Measurements from ENCODE around the gene ASF1B. TPM values are rescaled to one million over a fixed set of nuclear protein-coding genes. Genes with fewer than 3 reads are reported as not detected.

Gene ASF1B
- total and polyA plus RNA-seq, 2 donors (not counting 1 experiment from before 2014, with no cell fraction given), result 2.6 to 6.5 TPM

DNA sequence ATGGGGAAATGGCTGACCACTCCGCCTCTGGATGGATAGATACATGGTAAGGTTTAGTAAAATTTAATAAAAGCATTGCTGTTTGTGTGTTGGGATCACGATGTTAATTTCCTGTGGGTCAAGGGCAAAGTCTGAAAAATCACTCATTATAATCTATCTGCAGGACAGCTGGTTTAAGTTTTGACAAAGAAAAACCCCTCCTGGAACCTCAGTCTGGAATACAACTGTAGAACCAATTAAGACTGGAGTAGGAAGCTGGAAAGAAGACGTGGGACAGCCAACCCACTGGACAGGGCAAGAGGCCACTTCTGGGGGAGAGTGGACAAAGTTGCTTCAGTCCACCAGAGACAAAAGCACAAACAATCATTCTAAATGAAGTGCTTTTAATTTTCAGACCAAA lies 17.2 kb downstream of the ASF1B start:
- TF ChIP-seq, protein P1, sequence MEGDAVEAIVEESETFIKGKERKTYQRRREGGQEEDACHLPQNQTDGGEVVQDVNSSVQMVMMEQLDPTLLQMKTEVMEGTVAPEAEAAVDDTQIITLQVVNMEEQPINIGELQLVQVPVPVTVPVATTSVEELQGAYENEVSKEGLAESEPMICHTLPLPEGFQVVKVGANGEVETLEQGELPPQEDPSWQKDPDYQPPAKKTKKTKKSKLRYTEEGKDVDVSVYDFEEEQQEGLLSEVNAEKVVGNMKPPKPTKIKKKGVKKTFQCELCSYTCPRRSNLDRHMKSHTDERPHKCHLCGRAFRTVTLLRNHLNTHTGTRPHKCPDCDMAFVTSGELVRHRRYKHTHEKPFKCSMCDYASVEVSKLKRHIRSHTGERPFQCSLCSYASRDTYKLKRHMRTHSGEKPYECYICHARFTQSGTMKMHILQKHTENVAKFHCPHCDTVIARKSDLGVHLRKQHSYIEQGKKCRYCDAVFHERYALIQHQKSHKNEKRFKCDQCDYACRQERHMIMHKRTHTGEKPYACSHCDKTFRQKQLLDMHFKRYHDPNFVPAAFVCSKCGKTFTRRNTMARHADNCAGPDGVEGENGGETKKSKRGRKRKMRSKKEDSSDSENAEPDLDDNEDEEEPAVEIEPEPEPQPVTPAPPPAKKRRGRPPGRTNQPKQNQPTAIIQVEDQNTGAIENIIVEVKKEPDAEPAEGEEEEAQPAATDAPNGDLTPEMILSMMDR (conservative IDR thresholded peaks at IDR 0.05 in 1 of 2, IDR thresholded peaks at IDR 0.05 in 1 of 2; ENCODE audit: low read depth in 1 of 2, low read length in 2 of 2), result no peak
- no peak for TF ChIP-seq EZH2 (IDR thresholded peaks at IDR 0.05; ENCODE audit: low read length, missing control alignments)
- H3K27me3 ChIP-seq (ENCODE audit: control insufficient read depth, insufficient read depth, low read length), result no peaks in the 10 kb centered on the region
- H3K4me2 ChIP-seq (ENCODE audit: extremely low read depth, insufficient read depth, low read length), result peak overlapping the region; percentile 91
- peak overlapping the region; percentile 99 for H3K27ac ChIP-seq (ENCODE audit: insufficient read depth, low read length)
- peaks cover 12% of the 10 kb centered on the region for H3K4me1 ChIP-seq (ENCODE audit: control insufficient read depth, extremely low read depth, insufficient read depth, low read length)
- peak overlapping the region in 2 of 4 experiments; percentile 52 to 57 for H3K4me3 ChIP-seq (replicated peaks in 1 of 4; ENCODE audit: control extremely low read depth in 1 of 4, insufficient read depth in 1 of 4, low read depth in 3 of 4, low read length in 4 of 4)
- no peaks in the 10 kb centered on the region for H3K9me3 ChIP-seq (ENCODE audit: control insufficient read depth, insufficient read depth, low read depth, low read length)
- H4K20me1 ChIP-seq (ENCODE audit: control insufficient read depth, extremely low read depth, insufficient read depth, low read length), result no peaks in the 10 kb centered on the region
- peaks cover 25% of the 10 kb centered on the region for H3K79me2 ChIP-seq (ENCODE audit: control insufficient read depth, insufficient read depth, low read length)
- DNase-seq (ENCODE audit: low read depth in 2 of 2), result no peak
- no peaks in the 10 kb centered on the region for H3K36me3 ChIP-seq (ENCODE audit: control insufficient read depth, insufficient read depth, low read length)
- peak overlapping the region; percentile 76 for H2AFZ ChIP-seq (ENCODE audit: low read length)
- peak overlapping the region; percentile 82 for H3K9ac ChIP-seq (ENCODE audit: insufficient read depth, low read length)

DNA sequence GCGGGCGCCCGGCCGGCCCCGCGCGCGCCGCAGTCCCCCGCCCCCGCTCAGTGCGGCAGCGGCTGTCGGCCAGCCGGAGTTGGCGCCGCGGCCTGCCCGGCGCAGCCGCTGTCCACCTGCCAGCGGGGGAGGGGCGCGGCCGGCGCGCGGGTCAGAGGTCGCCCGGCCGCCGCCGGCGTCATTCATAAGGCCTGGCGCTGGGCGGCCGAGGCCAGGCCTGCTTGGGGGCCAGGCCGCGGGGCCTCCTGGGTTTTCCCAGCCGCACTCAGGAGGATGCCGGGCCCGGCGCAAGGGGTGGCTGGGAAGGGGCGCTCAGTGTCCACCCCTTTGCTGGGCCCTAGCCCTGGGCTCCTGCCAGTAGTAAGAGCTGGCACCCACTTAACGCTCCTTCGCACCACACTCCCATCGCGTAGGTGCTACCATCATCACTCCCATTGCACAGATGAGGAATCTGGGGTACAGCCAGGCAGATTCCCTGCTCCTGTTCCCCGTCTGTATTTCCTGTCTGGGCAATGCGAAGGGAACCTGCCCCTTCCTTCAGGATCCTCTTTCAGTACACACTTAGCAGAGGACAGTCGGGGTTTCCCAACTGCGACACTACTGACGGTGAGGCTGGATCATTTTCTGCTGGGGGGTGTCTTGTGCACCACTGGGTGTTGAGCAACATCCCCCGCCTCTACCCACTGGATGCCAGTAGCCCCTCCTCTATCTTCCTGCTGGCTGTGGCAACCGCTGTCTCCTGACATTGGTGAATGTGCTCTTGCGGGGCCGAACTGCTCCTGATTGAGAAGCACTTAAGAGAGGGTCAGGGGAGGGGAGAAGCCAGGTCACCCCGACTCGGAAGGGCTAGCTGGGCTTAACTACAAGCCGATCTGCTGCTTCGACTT lies 18.0 kb downstream of the ASF1B start:
- Histone ChIP-seq H3K4me1 (ENCODE audit: control insufficient read depth, extremely low read depth, insufficient read depth, low read length) (peaks cover 18% of the 10 kb centered on the region), H2AFZ (ENCODE audit: low read length) (peak overlapping the region; percentile 76), H3K9me3 (ENCODE audit: control insufficient read depth, insufficient read depth, low read depth, low read length) (no peaks in the 10 kb centered on the region), H4K20me1 (ENCODE audit: control insufficient read depth, extremely low read depth, insufficient read depth, low read length) (no peaks in the 10 kb centered on the region), H3K9ac (ENCODE audit: insufficient read depth, low read length) (peak overlapping the region; percentile 82), H3K36me3 (ENCODE audit: control insufficient read depth, insufficient read depth, low read length) (no peaks in the 10 kb centered on the region), H3K4me3 (replicated peaks in 1 of 4; ENCODE audit: control extremely low read depth in 1 of 4, insufficient read depth in 1 of 4, low read depth in 3 of 4, low read length in 4 of 4) (peak overlapping the region; percentile 26 to 57 (median 41)), H3K4me2 (ENCODE audit: extremely low read depth, insufficient read depth, low read length) (peak overlapping the region; percentile 91), H3K27me3 (ENCODE audit: control insufficient read depth, insufficient read depth, low read length) (no peaks in the 10 kb centered on the region), H3K79me2 (ENCODE audit: control insufficient read depth, insufficient read depth, low read length) (peaks cover 32% of the 10 kb centered on the region), H3K27ac (ENCODE audit: insufficient read depth, low read length) (peak overlapping the region; percentile 99)
- TF ChIP-seq EZH2 (IDR thresholded peaks at IDR 0.05; ENCODE audit: low read length, missing control alignments), result no peak
- TF ChIP-seq, protein P1 (conservative IDR thresholded peaks at IDR 0.05 in 1 of 2, IDR thresholded peaks at IDR 0.05 in 1 of 2; ENCODE audit: low read depth in 1 of 2, low read length in 2 of 2), result no peak
- peak; percentile 64 to 81 for DNase-seq (ENCODE audit: low read depth in 2 of 2)

DNA sequence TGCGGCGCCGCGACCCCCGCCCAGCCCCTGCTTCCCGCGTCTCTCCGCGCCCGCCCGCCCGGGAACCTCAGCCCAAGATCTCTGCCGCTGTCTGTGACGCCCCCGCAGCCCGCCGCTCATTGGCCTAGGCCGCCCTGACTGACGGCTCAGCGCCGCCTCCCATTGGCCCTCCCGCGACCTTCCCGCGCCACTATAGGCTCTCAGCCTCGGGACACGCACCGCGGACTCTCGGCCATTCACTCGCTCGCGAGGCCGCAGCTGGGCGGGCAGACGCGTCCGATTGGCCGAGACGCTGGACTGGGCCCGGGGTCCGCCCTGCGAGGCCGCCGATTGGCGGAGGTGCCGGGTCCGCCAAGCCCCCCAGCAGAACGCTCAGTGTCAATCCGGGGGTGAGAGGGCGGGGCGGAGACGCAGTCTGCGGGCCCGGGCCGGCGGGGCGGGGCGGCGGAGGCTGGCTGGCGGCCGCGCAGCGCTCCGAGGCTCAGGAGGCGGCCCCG lies 18.7 kb downstream of the ASF1B start, which contains the start of gene PRKACA:
Gene PRKACA, minus strand, starts transcription at position 95 of the 497 bp plus-strand sequence. CDS start 215 bp downstream, outside the sequence.
- Histone ChIP-seq H3K4me1 (ENCODE audit: control insufficient read depth, extremely low read depth, insufficient read depth, low read length) (peaks cover 25% of the 10 kb centered on the region), H3K27me3 (ENCODE audit: control insufficient read depth, insufficient read depth, low read length) (no peaks in the 10 kb centered on the region), H3K9me3 (ENCODE audit: control insufficient read depth, insufficient read depth, low read depth, low read length) (no peaks in the 10 kb centered on the region), H3K79me2 (ENCODE audit: control insufficient read depth, insufficient read depth, low read length) (peaks cover 39% of the 10 kb centered on the region), H3K27ac (ENCODE audit: insufficient read depth, low read length) (peak within 1 kb of the TSS; percentile 99), H2AFZ (ENCODE audit: low read length) (peak within 1 kb of the TSS; percentile 76), H4K20me1 (ENCODE audit: control insufficient read depth, extremely low read depth, insufficient read depth, low read length) (no peaks in the 10 kb centered on the region), H3K4me3 (replicated peaks in 1 of 4; ENCODE audit: control extremely low read depth in 1 of 4, insufficient read depth in 1 of 4, low read depth in 3 of 4, low read length in 4 of 4) (peak within 1 kb of the TSS; percentile 76 to 94 (median 84)), H3K4me2 (ENCODE audit: extremely low read depth, insufficient read depth, low read length) (peak within 1 kb of the TSS; percentile 91), H3K36me3 (ENCODE audit: control insufficient read depth, insufficient read depth, low read length) (no peaks in the 10 kb centered on the region), H3K9ac (ENCODE audit: insufficient read depth, low read length) (peak within 1 kb of the TSS; percentile 82)
- DNase-seq (ENCODE audit: low read depth in 2 of 2), result peak; percentile 99
- TF ChIP-seq, protein P1 (conservative IDR thresholded peaks at IDR 0.05 in 1 of 2, IDR thresholded peaks at IDR 0.05 in 1 of 2; ENCODE audit: low read depth in 1 of 2, low read length in 2 of 2), result no peak
- no peak for TF ChIP-seq EZH2 (IDR thresholded peaks at IDR 0.05; ENCODE audit: low read length, missing control alignments)

Measured in fibroblast of lung (primary cell).